GM12878 (cell line): ENCODE data around the gene CD14. TPM values are rescaled to one million over a fixed set of nuclear protein-coding genes. Genes with fewer than 3 reads are reported as not detected.

ENCODE experiments used
- ASH2L ChIP-seq: fragments of 300-600, 200-600 bp; sonication (generic); IDR thresholded peaks from 2 replicates; pipeline ENCODE4 v1.6.1; 2017; ENCODE audit warnings: low read depth, mild to moderate bottlenecking, borderline replicate concordance
- ATF7 ChIP-seq: fragments of 450-650 bp; IDR thresholded peaks from 2 replicates; pipeline ENCODE4 v1.6.1; 2016; ENCODE audit warnings: low read depth, mild to moderate bottlenecking
- BCL11A ChIP-seq: IDR thresholded peaks from 2 replicates; pipeline ENCODE4 v1.6.1; 2011; ENCODE audit warnings: low read depth, low read length
- BMI1 ChIP-seq: fragments of 450-650 bp; IDR thresholded peaks from 2 replicates; pipeline ENCODE4 v1.6.1; 2016; ENCODE audit warnings: mild to moderate bottlenecking, moderate library complexity, borderline replicate concordance
- CBX3 ChIP-seq: fragments of 200-600 bp; sonication (generic); IDR thresholded peaks from 2 replicates; pipeline ENCODE4 v1.6.1; 2016; ENCODE audit warnings: low read depth, borderline replicate concordance
- CHD2 ChIP-seq: IDR thresholded peaks from 2 replicates; pipeline ENCODE4 v1.6.1; 2011; ENCODE audit warnings: low read depth, low read length, improper control_type of control experiment, borderline replicate concordance
- FOS ChIP-seq: IDR thresholded peaks from 3 replicates; pipeline ENCODE4 v1.6.1; 2011; ENCODE audit warnings: borderline replicate concordance; ENCODE audit not compliant: insufficient read length; ENCODE audit errors: extremely low read depth
- IKZF1 ChIP-seq: fragments of 450-650 bp; conservative IDR thresholded peaks from 2 replicates; pipeline ENCODE4 v1.6.1; 2017; ENCODE audit warnings: antibody characterized with exemption, mild to moderate bottlenecking
- KDM1A ChIP-seq: fragments of 200-600 bp; sonication (generic); IDR thresholded peaks from 2 replicates; pipeline ENCODE4 v1.6.1; 2016; ENCODE audit warnings: borderline replicate concordance
- MTA3 ChIP-seq: IDR thresholded peaks from 2 replicates; pipeline ENCODE4 v1.6.1; 2012; ENCODE audit warnings: low read length, inconsistent platforms, borderline replicate concordance
- POLR2AphosphoS2 ChIP-seq: IDR thresholded peaks from 2 replicates; pipeline ENCODE4 v1.6.1; 2011; ENCODE audit warnings: low read depth, mild to moderate bottlenecking, low read length, improper control_type of control experiment, moderate library complexity
- POLR2AphosphoS5 ChIP-seq: IDR thresholded peaks from 2 replicates; pipeline ENCODE4 v1.6.1; 2011; ENCODE audit warnings: mild to moderate bottlenecking, low read length, inconsistent platforms
- RBBP5 ChIP-seq: fragments of 200-600 bp; sonication (generic); conservative IDR thresholded peaks from 2 replicates; pipeline ENCODE4 v1.6.1; 2016
- SMAD5 ChIP-seq: IDR thresholded peaks from 2 replicates; pipeline ENCODE4 v1.6.1; 2016; ENCODE audit warnings: antibody characterized with exemption, low read depth
- STAT1 ChIP-seq: fragments of 450-650 bp; conservative IDR thresholded peaks from 2 replicates; pipeline ENCODE4 v1.6.1; 2014; ENCODE audit warnings: antibody characterized with exemption, mild to moderate bottlenecking
- ZNF217 ChIP-seq: fragments of 450-650 bp; IDR thresholded peaks from 2 replicates; pipeline ENCODE4 v1.6.1; 2017; ENCODE audit warnings: antibody characterized with exemption, mild to moderate bottlenecking
- ZNF622 ChIP-seq: fragments of 450-650 bp; IDR thresholded peaks from 2 replicates; pipeline ENCODE4 v1.6.1; 2017; ENCODE audit warnings: mild to moderate bottlenecking, inconsistent platforms
- ZZZ3 ChIP-seq: IDR thresholded peaks from 2 replicates; pipeline ENCODE4 v1.6.1; 2011; ENCODE audit warnings: low read depth; ENCODE audit not compliant: control insufficient read depth, insufficient read length
- polyA plus RNA-seq, 11 experiments: library from polyadenylated mRNA; depleted of rRNA in 4 of 11; unstranded in 6 of 11; stranded (reverse) in 5 of 11; fragments of >200 nt; fragmentation: Nextera tagmentation in 4 of 11; fragmentation: Illumina TruSeq in 1 of 11; extraction: Ambion mirVana in 4 of 11; extraction: Trizol in 1 of 11; gene quantifications; 1 replicate in 1 of 11; 2 replicates in 10 of 11; pipeline versions ENCODE4 v1.2.1 to v1.2.3, GENCODE V29; 2011 to 2016; ENCODE audit warnings: inconsistent platforms in 2 of 11, missing spikeins in 2 of 11, low read depth in 1 of 11
- total RNA-seq, 4 experiments: library from RNA; depleted of rRNA in 3 of 4; stranded (reverse); fragments of >200 nt in 3 of 4; fragmentation: Illumina TruSeq in 1 of 4; extraction: Trizol in 1 of 4; gene quantifications; 2 replicates each; pipeline versions ENCODE4 v1.2.1 to v1.2.3, GENCODE V29; 2013 to 2021
- TF ChIP-seq, protein P1 (sequence below): fragments of 450-650 bp; IDR thresholded peaks from 2 replicates; pipeline ENCODE4 v1.6.1; 2017; ENCODE audit warnings: low read depth, mild to moderate bottlenecking, moderate library complexity
- TF ChIP-seq, protein P2 (sequence below): IDR thresholded peaks from 2 replicates; pipeline ENCODE4 v1.6.1; 2011; ENCODE audit warnings: low read depth, low read length, improper control_type of control experiment, borderline replicate concordance
- TF ChIP-seq, protein P3 (sequence below): fragments of 450-650 bp; IDR thresholded peaks from 2 replicates; pipeline ENCODE4 v1.6.1; 2016; ENCODE audit warnings: mild to moderate bottlenecking
- TF ChIP-seq, protein P4 (sequence below): IDR thresholded peaks from 2 replicates; pipeline ENCODE4 v1.6.1; 2011; ENCODE audit warnings: low read depth, mild to moderate bottlenecking, low read length, moderate library complexity, borderline replicate concordance; ENCODE audit errors: extremely low read depth
- TF ChIP-seq, protein P5 (sequence below): fragments of 450-650 bp; IDR thresholded peaks from 2 replicates; pipeline ENCODE4 v1.6.1; 2018; ENCODE audit warnings: mild to moderate bottlenecking, low read depth, moderate library complexity; ENCODE audit not compliant: partially characterized antibody

Gene CD14
- total and polyA plus RNA-seq, 10 of the 15 experiments (the other 5 are each of a cell fraction or from before 2014, with no cell fraction given): 0.09 to 0.72 (median 0.18) TPM; not detected in 5

DNA sequence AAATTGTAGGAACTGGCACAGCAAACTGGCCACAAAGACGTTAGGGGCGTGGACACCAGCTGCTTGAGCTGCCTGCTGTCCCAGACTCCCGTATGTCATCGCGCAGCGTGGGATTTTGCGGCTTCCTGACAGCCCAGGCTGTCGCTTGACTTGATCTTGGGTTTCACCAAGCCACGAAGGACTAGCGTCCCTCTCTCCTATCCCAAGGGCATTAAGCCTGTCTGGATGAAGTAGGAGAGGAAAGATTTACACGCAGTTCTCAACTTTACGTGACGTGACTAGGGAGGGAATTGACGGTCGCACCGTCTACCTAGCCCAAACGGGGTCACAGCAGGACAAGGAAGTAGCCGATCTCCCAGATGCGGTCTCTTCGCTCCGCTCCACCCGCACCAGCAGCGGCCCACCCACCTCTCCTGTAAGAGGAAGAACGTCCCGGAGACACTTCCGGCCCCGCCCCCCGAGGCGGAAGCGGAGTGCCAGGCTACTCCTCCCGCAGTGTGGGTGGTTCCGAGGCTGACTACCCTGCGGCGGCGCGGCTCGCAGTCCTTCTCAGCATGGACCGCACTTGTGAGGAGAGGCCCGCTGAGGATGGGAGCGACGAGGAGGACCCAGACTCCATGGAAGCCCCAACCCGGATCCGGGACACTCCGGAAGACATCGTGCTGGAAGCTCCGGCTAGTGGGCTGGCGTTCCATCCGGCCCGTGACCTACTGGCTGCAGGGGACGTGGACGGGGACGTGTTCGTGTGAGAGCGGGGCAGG is 31.6 kb upstream of the CD14 start, which contains the start of gene WDR55 (continued):
- TF ChIP-seq, protein P1, sequence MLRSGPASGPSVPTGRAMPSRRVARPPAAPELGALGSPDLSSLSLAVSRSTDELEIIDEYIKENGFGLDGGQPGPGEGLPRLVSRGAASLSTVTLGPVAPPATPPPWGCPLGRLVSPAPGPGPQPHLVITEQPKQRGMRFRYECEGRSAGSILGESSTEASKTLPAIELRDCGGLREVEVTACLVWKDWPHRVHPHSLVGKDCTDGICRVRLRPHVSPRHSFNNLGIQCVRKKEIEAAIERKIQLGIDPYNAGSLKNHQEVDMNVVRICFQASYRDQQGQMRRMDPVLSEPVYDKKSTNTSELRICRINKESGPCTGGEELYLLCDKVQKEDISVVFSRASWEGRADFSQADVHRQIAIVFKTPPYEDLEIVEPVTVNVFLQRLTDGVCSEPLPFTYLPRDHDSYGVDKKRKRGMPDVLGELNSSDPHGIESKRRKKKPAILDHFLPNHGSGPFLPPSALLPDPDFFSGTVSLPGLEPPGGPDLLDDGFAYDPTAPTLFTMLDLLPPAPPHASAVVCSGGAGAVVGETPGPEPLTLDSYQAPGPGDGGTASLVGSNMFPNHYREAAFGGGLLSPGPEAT: peak; percentile 68; the same call in 1 of the 2 replicates
- no peak for TF ChIP-seq ASH2L
- peak; percentile 29; the same call in 1 of the 2 replicates for TF ChIP-seq STAT1
- no peak for TF ChIP-seq KDM1A
- TF ChIP-seq, protein P2, sequence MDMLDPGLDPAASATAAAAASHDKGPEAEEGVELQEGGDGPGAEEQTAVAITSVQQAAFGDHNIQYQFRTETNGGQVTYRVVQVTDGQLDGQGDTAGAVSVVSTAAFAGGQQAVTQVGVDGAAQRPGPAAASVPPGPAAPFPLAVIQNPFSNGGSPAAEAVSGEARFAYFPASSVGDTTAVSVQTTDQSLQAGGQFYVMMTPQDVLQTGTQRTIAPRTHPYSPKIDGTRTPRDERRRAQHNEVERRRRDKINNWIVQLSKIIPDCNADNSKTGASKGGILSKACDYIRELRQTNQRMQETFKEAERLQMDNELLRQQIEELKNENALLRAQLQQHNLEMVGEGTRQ: no peak
- TF ChIP-seq CBX3: no peak
- 0 out of 2 replicates have a peak, but pooled peaks have one; percentile 46 for TF ChIP-seq CHD2
- peak; percentile 93 for TF ChIP-seq IKZF1
- TF ChIP-seq ATF7: peak; percentile 60
- TF ChIP-seq, protein P3, sequence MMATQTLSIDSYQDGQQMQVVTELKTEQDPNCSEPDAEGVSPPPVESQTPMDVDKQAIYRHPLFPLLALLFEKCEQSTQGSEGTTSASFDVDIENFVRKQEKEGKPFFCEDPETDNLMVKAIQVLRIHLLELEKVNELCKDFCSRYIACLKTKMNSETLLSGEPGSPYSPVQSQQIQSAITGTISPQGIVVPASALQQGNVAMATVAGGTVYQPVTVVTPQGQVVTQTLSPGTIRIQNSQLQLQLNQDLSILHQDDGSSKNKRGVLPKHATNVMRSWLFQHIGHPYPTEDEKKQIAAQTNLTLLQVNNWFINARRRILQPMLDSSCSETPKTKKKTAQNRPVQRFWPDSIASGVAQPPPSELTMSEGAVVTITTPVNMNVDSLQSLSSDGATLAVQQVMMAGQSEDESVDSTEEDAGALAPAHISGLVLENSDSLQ: 0 out of 2 replicates have a peak, but pooled peaks have one; percentile 50
- TF ChIP-seq ZZZ3: no peak
- no peak for TF ChIP-seq ZNF217
- no peak for TF ChIP-seq ZNF622
- no peak for TF ChIP-seq BCL11A
- peak; percentile 98 for TF ChIP-seq POLR2AphosphoS2
- TF ChIP-seq POLR2AphosphoS5: peak; percentile 85
- TF ChIP-seq RBBP5: no peak
- peak; percentile 77; the same call in 1 of the 2 replicates for TF ChIP-seq SMAD5
- no peak for TF ChIP-seq FOS
- TF ChIP-seq, protein P4, sequence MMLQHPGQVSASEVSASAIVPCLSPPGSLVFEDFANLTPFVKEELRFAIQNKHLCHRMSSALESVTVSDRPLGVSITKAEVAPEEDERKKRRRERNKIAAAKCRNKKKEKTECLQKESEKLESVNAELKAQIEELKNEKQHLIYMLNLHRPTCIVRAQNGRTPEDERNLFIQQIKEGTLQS: no peak
- TF ChIP-seq, protein P5, sequence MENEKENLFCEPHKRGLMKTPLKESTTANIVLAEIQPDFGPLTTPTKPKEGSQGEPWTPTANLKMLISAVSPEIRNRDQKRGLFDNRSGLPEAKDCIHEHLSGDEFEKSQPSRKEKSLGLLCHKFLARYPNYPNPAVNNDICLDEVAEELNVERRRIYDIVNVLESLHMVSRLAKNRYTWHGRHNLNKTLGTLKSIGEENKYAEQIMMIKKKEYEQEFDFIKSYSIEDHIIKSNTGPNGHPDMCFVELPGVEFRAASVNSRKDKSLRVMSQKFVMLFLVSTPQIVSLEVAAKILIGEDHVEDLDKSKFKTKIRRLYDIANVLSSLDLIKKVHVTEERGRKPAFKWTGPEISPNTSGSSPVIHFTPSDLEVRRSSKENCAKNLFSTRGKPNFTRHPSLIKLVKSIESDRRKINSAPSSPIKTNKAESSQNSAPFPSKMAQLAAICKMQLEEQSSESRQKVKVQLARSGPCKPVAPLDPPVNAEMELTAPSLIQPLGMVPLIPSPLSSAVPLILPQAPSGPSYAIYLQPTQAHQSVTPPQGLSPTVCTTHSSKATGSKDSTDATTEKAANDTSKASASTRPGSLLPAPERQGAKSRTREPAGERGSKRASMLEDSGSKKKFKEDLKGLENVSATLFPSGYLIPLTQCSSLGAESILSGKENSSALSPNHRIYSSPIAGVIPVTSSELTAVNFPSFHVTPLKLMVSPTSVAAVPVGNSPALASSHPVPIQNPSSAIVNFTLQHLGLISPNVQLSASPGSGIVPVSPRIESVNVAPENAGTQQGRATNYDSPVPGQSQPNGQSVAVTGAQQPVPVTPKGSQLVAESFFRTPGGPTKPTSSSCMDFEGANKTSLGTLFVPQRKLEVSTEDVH: no peak
- TF ChIP-seq MTA3: no peak; the same call in 1 of the 2 replicates
- no peak for TF ChIP-seq BMI1
